GM15510 (cell line): Measurements from ENCODE around the gene TAF5L.

Source experiments
- POLR2A ChIP-seq: IDR thresholded peaks from 3 replicates; pipeline ENCODE4 v1.6.1; 2011; ENCODE audit warnings: borderline replicate concordance; ENCODE audit not compliant: insufficient read length; ENCODE audit errors: extremely low read depth

Gene TAF5L

DNA sequence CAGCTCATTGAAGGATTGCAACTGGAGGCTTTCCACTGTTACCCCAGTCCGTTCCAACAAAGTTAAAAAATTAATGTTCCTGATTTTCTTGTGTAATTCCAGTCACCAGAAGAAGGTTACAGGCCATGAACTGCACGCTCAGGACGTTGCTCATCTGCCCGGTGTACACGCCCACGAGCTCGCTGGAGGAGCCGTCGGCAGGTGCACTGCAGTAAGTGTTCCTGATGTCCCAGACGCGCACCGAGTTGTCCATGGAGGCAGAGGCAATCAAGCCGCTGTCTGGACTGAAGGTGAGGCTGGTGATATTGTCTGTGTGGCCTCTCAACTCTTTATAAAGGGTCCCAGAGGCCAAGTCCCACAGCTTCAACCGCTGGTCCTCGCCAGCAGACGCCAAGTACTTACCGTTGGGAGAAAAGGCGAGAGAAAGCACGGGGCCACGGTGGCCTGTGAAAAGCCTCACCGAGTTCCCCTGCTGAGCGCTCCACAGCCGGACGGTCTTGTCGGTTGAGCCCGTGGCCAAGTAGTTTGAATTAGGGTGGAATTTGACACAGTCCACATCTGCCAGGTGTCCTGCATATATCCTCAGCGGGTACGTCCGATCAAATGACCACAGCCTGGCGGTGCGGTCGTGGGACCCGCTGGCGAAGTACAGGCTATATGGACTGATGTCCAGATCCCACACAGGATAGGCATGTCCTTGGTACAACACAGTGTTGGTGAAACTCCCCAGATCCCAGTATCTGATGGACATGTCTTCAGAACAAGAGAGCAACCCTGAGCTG lies 31.5 kb downstream of the TAF5L start:
- TF ChIP-seq POLR2A = no peak

GRCh38 chr1:229593800-229594199 lies 32.1 kb downstream of the TAF5L start:
- no peak for TF ChIP-seq POLR2A

GRCh38 chr1:229590119-229590518 lies 35.8 kb downstream of the TAF5L start:
- TF ChIP-seq POLR2A = no peak

- no peak for TF ChIP-seq POLR2A
Observed at GRCh38 chr1:229585338-229585737, 40.6 kb downstream of the TAF5L start.

GRCh38 chr1:229582715-229583114 lies 43.2 kb downstream of the TAF5L start:
- TF ChIP-seq POLR2A = no peak

GRCh38 chr1:229582011-229582694 lies 43.8 kb downstream of the TAF5L start:
- no peak for TF ChIP-seq POLR2A

- no peak for TF ChIP-seq POLR2A
Observed at GRCh38 chr1:229581485-229581884, 44.4 kb downstream of the TAF5L start.

GRCh38 chr1:229579059-229579673 lies 46.8 kb downstream of the TAF5L start:
- TF ChIP-seq POLR2A = no peak

DNA sequence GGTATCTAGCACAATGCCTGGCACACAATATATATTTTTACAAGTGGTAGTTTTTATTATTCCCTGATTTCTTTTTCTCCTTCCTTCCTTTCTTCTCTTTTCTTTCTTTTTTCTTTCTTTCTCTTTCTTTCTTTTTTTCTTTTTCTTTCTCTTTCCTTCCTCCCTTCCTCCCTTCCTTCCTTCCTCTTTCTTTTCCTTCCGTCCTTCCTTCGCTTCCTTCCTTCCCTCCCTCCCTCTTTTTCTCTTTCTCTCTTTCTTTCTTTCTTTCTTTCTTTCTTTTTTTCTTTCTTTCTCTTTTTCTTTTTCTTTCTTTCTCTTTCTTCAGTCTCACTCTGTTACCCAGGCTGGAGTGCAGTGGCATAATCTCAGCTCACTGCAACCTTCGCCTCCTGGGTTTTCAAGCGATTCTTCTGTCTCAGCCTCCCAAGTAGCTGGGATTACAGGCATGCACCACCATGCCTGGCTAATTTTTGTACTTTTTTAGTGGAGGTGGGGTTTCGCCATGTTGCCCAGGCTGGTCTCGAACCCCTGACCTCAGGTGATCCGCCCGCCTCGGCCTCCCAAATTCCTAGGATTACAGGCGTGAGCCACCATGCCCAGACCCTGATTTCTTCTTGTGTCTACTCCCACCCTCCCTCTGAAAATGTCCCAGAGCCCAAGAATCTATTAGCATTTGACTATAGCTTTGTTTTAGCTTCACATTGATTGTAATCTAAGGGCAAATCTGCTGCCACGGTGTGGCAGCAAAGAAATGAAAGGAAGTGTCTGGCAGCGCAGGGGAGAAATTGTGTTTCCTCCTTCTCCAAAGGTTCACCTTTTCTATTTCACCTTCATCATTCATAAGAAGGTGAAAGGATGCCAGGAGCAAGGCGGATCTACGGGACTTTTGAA lies 47.5 kb downstream of the TAF5L start:
- no peak for TF ChIP-seq POLR2A

- TF ChIP-seq POLR2A = no peak
Observed at GRCh38 chr1:229574679-229575442, 51.1 kb downstream of the TAF5L start.

GRCh38 chr1:229572286-229572685 lies 53.6 kb downstream of the TAF5L start:
- TF ChIP-seq POLR2A = no peak

DNA sequence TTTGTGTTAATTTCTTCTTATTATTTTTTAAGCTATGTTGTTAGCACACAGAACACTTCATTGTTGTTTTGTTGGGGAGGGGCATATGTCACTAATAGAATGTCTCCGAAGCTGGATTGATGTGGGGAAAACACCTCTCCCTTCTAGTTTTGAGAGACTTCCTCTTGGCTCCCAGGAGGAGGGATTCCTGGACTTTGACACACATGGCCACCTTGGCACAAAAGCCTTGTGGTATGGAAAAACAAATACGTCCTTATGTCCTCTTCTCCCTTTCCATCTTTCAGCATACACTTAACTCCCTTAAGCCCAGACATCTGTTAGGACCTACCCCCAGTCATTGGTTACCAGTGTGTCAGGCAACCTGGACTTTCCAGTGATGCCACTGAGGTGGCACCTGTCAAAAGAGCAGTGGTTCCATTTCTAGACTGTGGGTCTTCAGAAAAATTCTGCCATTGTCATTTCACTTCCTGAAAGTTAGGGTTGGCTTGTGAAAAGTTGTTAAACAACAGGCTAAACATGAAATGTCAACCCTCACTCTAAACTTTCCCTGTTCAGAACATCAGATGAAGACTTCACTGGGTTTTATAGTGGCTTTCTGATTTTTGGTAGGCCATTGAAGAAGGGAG lies 54.9 kb downstream of the TAF5L start:
- TF ChIP-seq POLR2A = no peak

- TF ChIP-seq POLR2A = no peak
Observed at GRCh38 chr1:229570305-229570704, 55.6 kb downstream of the TAF5L start.
